Stimulated activated CD4-positive, alpha-beta T cell treated with anti-CD3 and anti-CD28 coated beads, Interleukin-15, amount 100 ng/mL, for 24 hours (primary cell): ENCODE results near the gene RGPD5.
"Not testable (repeated sequence)": the region's sequence is repeated elsewhere in the genome, so short reads cannot be mapped to it uniquely, and the experiment has no call there.

ENCODE experiments used
- DNase-seq: peaks from one replicate; pipeline ENCODE4 v3.0.0-alpha.2; 2020

The RGPD5 gene

DNA sequence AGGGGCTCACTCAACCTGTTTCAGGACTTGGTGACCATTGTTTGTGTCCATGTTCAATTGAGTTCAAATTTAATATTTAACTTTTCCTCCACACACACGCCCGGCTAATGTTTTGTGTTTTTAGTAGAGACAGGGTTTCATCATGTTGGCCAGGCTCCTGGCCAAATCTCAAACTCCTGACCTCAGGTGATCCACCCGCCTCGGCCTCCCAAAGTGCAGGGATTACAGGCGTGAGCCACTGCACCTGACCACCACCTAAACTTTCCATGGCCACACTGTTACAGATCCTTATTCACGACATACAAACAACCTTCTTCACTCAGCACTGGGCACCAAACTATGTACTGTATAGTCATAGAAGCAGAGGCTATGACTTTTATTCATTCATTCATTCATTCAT, 100.0 kb downstream of the RGPD5 start:
- DNase-seq = not testable (repeated sequence)

- DNase-seq = not testable (repeated sequence)
Measured at GRCh38 chr2:109895090-109895869, 101.2 kb downstream of the RGPD5 start.

DNA sequence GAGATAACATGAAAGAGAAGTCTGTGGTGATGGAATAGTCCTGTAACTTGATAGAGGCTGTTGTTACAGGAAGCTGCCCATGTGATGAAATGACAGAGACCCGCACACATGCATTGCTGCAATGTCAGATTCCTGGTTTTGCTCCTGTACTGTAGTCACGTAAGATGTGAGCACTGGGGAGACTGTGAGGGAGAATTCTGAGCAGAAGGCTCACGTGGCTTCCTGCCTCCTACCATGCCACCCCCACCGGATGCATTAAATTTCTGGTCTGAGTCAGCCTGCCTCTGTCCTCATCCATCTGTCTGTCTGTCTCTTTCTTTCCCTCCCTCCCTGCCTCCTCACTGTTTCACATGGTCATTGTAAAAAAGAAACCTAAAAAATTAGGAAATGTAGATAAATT, 102.1 kb downstream of the RGPD5 start:
- DNase-seq = not testable (repeated sequence)

GRCh38 chr2:109897769-109898461, 103.8 kb downstream of the RGPD5 start:
- DNase-seq = not testable (repeated sequence)

DNA sequence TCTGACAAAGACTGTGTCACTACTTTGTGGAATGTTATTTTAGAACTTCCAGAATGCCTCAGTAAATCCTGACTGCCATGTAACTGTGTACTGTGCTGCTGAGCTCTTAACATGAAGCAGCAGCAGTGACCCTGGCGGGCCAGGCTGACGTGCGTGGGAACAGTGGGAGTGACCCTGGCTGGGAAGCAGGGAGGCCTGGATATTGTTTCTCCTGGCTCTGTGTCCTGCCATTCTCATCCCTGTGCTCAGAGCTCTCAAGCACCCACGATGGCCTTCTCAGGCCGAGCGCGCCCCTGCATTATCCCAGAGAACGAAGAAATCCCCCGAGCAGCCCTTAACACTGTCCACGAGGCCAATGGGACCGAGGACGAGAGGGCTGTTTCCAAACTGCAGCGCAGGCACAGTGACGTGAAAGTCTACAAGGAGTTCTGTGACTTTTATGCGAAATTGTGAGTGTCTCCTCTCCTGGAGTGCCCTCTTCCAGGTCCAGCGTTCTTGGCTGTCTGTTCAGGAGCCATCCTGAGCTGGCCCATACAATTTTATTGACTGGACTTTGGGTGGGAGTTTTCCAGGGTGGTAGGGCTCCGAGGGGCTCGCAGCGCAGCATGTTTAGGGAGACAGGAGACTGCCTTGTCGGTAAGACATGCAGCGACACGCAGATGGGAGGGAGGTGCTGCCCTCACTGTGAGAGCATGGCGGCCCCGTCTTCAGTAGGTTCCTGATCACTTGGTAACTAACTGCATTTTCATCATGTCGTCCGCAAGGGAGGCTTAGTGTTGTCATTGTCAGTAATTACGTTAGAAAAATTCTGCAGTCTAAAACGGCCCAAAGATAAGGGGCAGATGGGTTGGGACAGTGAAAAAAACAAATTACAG, 104.6 kb downstream of the RGPD5 start, which contains the start of gene LIMS3:
LIMS3 (plus strand) TSS at position 227 of the 875 bp plus-strand sequence; CDS start at position 268, 41 bp downstream.
- DNase-seq = not testable (repeated sequence)

- DNase-seq = not testable (repeated sequence)
Measured at GRCh38 chr2:109905796-109906195, 111.7 kb downstream of the RGPD5 start.
